ENCODE data around the gene PPP1R12C. TPM values are rescaled to one million over a fixed set of nuclear protein-coding genes. Genes with fewer than 3 reads are reported as not detected.

Gene PPP1R12C
- total and polyA plus RNA-seq, 10 of the 15 experiments (the other 5 are each of a cell fraction or from before 2014, with no cell fraction given): 1.4 to 84.7 (median 20.5) TPM

DNA sequence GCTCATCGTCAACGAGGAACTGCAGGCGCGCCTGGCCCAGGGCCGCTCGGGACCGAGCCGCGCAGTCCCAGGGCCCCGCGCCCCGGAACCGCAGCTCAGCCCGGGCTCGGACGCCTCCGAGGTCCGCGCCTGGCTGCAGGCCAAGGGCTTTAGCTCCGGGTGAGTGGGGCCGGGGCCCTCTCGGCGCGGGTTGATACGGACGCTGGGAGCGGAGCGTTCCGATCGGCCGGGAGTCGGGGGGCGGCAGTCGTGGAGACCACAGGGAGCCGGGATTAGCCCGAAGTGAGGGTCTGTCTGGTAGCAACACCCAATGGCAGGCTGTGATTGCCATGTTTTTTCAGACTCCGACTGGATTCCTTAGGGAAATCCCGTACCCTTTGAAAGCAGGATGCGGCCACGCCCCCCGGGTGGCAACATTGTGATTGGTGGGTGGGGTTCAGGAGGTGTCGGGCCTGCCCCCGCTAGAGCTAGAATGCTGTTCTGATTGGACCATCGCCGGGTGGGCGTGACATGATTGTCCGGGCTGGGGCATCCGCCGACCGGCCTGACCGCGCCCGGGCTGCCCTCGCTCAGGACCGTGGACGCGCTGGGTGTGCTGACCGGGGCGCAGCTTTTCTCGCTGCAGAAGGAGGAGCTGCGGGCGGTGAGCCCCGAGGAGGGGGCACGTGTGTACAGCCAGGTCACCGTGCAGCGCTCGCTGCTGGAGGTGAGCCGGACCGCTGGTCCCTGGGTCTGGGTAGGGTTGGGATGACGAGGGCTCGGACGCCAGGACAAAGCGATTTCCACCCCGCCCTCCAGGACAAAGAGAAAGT lies 30.5 kb downstream of the PPP1R12C start:
- ChIA-PET SMC1A (ENCODE audit: uncharacterized antibody, unreplicated experiment) (interaction anchor here (0.6 kb wide), 1 partner anchor 23 kb away, joined by 3 read pairs; no protein-coding TSS in a partner anchor), POLR2A (no interaction called here), RAD21 (ENCODE audit: unreplicated experiment) (interaction anchor here (0.5 to 1.0 kb wide), 2 partner anchors 73 to 166 kb away, joined by 3 read pairs; no protein-coding TSS in a partner anchor), CTCF (interaction anchor here (0.6 to 3.2 kb wide), 5 partner anchors 46 to 200 kb away, joined by 3 to 18 read pairs (median 11); no protein-coding TSS in a partner anchor)
- H3K9me3 ChIP-seq (replicated peaks; ENCODE audit: control insufficient read depth, insufficient read depth, low read length): no peaks in the 10 kb centered on the region; the same call in 2 of the 3 replicates
- WGBS (ENCODE audit: insufficient coverage, insufficient replicate concordance, low lambda C conversion rate, missing lambda C conversion rate): 20% methylated on average over 74 of the region's 74 CpGs
- no peaks in the 10 kb centered on the region for H4K20me1 ChIP-seq (ENCODE audit: control insufficient read depth, insufficient read depth)
- H3K27ac ChIP-seq (ENCODE audit: control insufficient read depth, insufficient read depth): no peak overlapping the region
- TF ChIP-seq NFIC (IDR thresholded peaks at IDR 0.05; ENCODE audit: low read depth, low read length): no peak
- 0 out of 2 replicates have a peak, but pooled peaks have one; percentile 7 for TF ChIP-seq NFYB (IDR thresholded peaks at IDR 0.05; ENCODE audit: insufficient read depth, low read depth, low read length)
- no peak for TF ChIP-seq KLF5 (IDR thresholded peaks at IDR 0.05; ENCODE audit: partially characterized antibody)
- no peak for TF ChIP-seq JUND (IDR thresholded peaks at IDR 0.05; ENCODE audit: low read depth, low read length)
- 0 out of 2 replicates have a peak, but pooled peaks have one; percentile 15 for TF ChIP-seq POLR2A (IDR thresholded peaks at IDR 0.05; ENCODE audit: low read depth, low read length)
- no peak for TF ChIP-seq CBX5 (IDR thresholded peaks at IDR 0.05; ENCODE audit: low read depth)
- no peak for TF ChIP-seq RUNX3 (IDR thresholded peaks at IDR 0.05; ENCODE audit: low read length)
- H3K36me3 ChIP-seq (ENCODE audit: control insufficient read depth in 2 of 2, insufficient read depth in 2 of 2, low read length in 1 of 2): no peaks in the 10 kb centered on the region; a peak in 2 of 4 replicates
- BruUV-seq (replicated peaks): no TSS peak
- intact Hi-C loops (cut with micrococcal nuclease; ENCODE audit: unreplicated experiment): no loop called here
- 0 out of 2 replicates have a peak, but pooled peaks cover 3% of the 10 kb centered on the region for H3K4me1 ChIP-seq (ENCODE audit: control insufficient read depth, insufficient read depth, low read length)
- H3K4me3 ChIP-seq: peak overlapping the region; percentile 27; the same call in 1 of the 2 replicates
- in situ Hi-C loops (cut with MboI): no loop called here
- H2AFZ ChIP-seq (ENCODE audit: control insufficient read depth, low read depth, low read length): no peak overlapping the region
- H3K27me3 ChIP-seq (replicated peaks in 1 of 2; ENCODE audit: control insufficient read depth in 2 of 2, insufficient read depth in 2 of 2, low read length in 1 of 2): peaks cover 0 to 7% of the 10 kb centered on the region in 2 experiments; a peak in 2 of 4 replicates
- peak overlapping the region; percentile 64 for H3K4me2 ChIP-seq (ENCODE audit: control insufficient read depth, insufficient read depth)
- peak; percentile 76 for ATAC-seq
- no peak overlapping the region for H3K9ac ChIP-seq (ENCODE audit: control insufficient read depth, insufficient read depth, low read length)
- DNase-seq (ENCODE audit: low read depth, low spot score): no peak
- H3K79me2 ChIP-seq (ENCODE audit: control insufficient read depth, insufficient read depth, low read length): no peaks in the 10 kb centered on the region
- no peak for FAIRE-seq
